HepG2 (cell line): ENCODE measurements around the gene TKTL1. TPM values are rescaled to one million over a fixed set of nuclear protein-coding genes. Genes with fewer than 3 reads are reported as not detected.

Experiments
- ATAC-seq: fragments of 200-7000 bp; cut with Tn5 transposase; 3 replicates; pipeline ENCODE4 v1.9.1; 2020; ENCODE audit warnings: mild to moderate bottlenecking, moderate library complexity
- BruUV-seq: library from RNA; stranded (reverse); fragments of 400-500 nt; replicated peaks from 2 replicates; lab custom pipeline; 2021; lab: Mats Ljungman, UMichigan
- CTCF ChIA-PET: fragments of 300-600 bp; formaldehyde crosslinking; extraction: SDS; loops from one replicate; lab custom pipeline; 2021; ENCODE audit warnings: low total read pairs, inconsistent platforms, low intra/inter-chr PET ratio; lab: Yijun Ruan, JAX
- POLR2A ChIA-PET: fragments of 350-600 bp; sonication (Branson Sonifier 250); formaldehyde crosslinking; loops from one replicate; lab custom pipeline; 2020; ENCODE audit warnings: antibody characterized with exemption, inconsistent platforms; lab: Yijun Ruan, JAX
- DNase-seq: peaks from one replicate; pipeline ENCODE4 v3.0.0-alpha.2; 2015; ENCODE audit warnings: low spot score
- FAIRE-seq: peaks from 3 replicates; lab custom pipeline; 2011; peaks lifted over from hg19 to GRCh38; lab: Jason Lieb, UNC
- H2AFZ ChIP-seq: one replicate; pipeline ENCODE4 v1.6.1; 2011; ENCODE audit warnings: low read length, inconsistent platforms
- H3K27ac ChIP-seq: fragments of 300-600 bp; 3 replicates; pipeline ENCODE4 v1.8.0; 2011; ENCODE audit warnings: mixed run types, mild to moderate bottlenecking, mixed read lengths, low read length, inconsistent platforms; ENCODE audit not compliant: insufficient read depth; ENCODE audit errors: extremely low read length
- H3K27me3 ChIP-seq, 2 experiments: fragments of 200-600 bp in 1 of 2; 2 replicates in 1 of 2; 3 replicates in 1 of 2; pipeline versions ENCODE4 v1.6.0 to v1.8.0; 2011; ENCODE audit warnings: low read length in 2 of 2, mild to moderate bottlenecking in 2 of 2, moderate library complexity in 2 of 2, inconsistent platforms in 1 of 2; ENCODE audit not compliant: insufficient read depth in 2 of 2, control insufficient read depth in 1 of 2
- H3K36me3 ChIP-seq, 2 experiments: fragments of 200-600 bp in 1 of 2; replicated peaks in 1 of 2; 2 replicates in 1 of 2; 3 replicates in 1 of 2; pipeline versions ENCODE4 v1.5.1 to v1.8.0; 2011; ENCODE audit warnings: low read length in 2 of 2, inconsistent platforms in 1 of 2; ENCODE audit not compliant: insufficient read depth in 2 of 2, control insufficient read depth in 1 of 2
- H3K4me1 ChIP-seq: 2 replicates; pipeline ENCODE4 v1.5.1; 2012; ENCODE audit warnings: low read length, inconsistent platforms; ENCODE audit not compliant: insufficient read depth
- H3K4me2 ChIP-seq: 2 replicates; pipeline ENCODE4 v1.6.0; 2011; ENCODE audit warnings: low read depth, low read length, inconsistent platforms
- H3K4me3 ChIP-seq, 3 experiments: fragments of 200-600 bp in 1 of 3; sonication (generic), shearing (Covaris generic) in 1 of 3; replicated peaks in 1 of 3; 2 replicates each; pipeline ENCODE4 v1.5.1; 2011 to 2016; ENCODE audit warnings: low read length in 3 of 3, inconsistent platforms in 2 of 3, low read depth in 2 of 3, mild to moderate bottlenecking in 2 of 3, control low read depth in 1 of 3, mixed read lengths in 1 of 3; ENCODE audit not compliant: insufficient read depth in 1 of 3
- H3K79me2 ChIP-seq: one replicate; pipeline ENCODE4 v1.6.1; 2011; ENCODE audit warnings: low read length, inconsistent platforms; ENCODE audit not compliant: insufficient read depth
- H3K9ac ChIP-seq: 2 replicates; pipeline ENCODE4 v1.6.0; 2011; ENCODE audit warnings: mild to moderate bottlenecking, low read depth, low read length, inconsistent platforms; ENCODE audit not compliant: insufficient read depth
- H3K9me3 ChIP-seq: 2 replicates; pipeline ENCODE4 v1.5.1; 2012; ENCODE audit warnings: mild to moderate bottlenecking, low read length
- H4K20me1 ChIP-seq: 2 replicates; pipeline ENCODE4 v1.6.0; 2011; ENCODE audit warnings: inconsistent platforms, mild to moderate bottlenecking, low read length, moderate library complexity; ENCODE audit not compliant: insufficient read depth
- ATAD3A ChIP-seq: sonication (generic); formaldehyde crosslinking; IDR thresholded peaks from 2 replicates; pipeline ENCODE4 v1.4.0; 2020; ENCODE audit warnings: missing genetic modification reagents
- BHLHE40 ChIP-seq: IDR thresholded peaks from 2 replicates; pipeline ENCODE4 v1.6.1; 2011; ENCODE audit warnings: low read length, improper control_type of control experiment
- CEBPG ChIP-seq: IDR thresholded peaks from 2 replicates; pipeline ENCODE4 v1.6.1; 2016
- GATAD2A ChIP-seq: IDR thresholded peaks from 2 replicates; pipeline ENCODE4 v1.6.1; 2016
- IKZF1 ChIP-seq: fragments of 450-650 bp; IDR thresholded peaks from 2 replicates; pipeline ENCODE4 v1.7.1; 2016
- KDM6A ChIP-seq: IDR thresholded peaks from 2 replicates; pipeline ENCODE4 v1.6.1; 2016; ENCODE audit warnings: low read depth
- MIXL1 ChIP-seq: IDR thresholded peaks from 2 replicates; pipeline ENCODE4 v1.6.1; 2016
- RAD51 ChIP-seq: fragments of 450-650 bp; IDR thresholded peaks from 2 replicates; pipeline ENCODE4 v1.6.1; 2016; ENCODE audit warnings: borderline replicate concordance
- SIX4 ChIP-seq: sonication (generic); formaldehyde crosslinking; IDR thresholded peaks from 2 replicates; pipeline ENCODE4 v1.4.0; 2020; ENCODE audit warnings: missing genetic modification reagents
- TEAD3 ChIP-seq: optimal IDR thresholded peaks from 2 replicates; pipeline ENCODE3; 2016; ENCODE audit warnings: borderline replicate concordance
- ZNF17 ChIP-seq: sonication (generic); formaldehyde crosslinking; IDR thresholded peaks from 2 replicates; pipeline ENCODE4 v1.5.0; 2020; ENCODE audit warnings: mild to moderate bottlenecking, missing genetic modification reagents
- ZNF546 ChIP-seq: sonication (generic); formaldehyde crosslinking; conservative IDR thresholded peaks from 2 replicates; pipeline ENCODE4 v1.8.1; 2023; ENCODE audit warnings: mild to moderate bottlenecking, missing genetic modification reagents
- ZNF670 ChIP-seq: sonication (generic); formaldehyde crosslinking; IDR thresholded peaks from 2 replicates; pipeline ENCODE4 v1.8.0; 2022; ENCODE audit warnings: mild to moderate bottlenecking, missing genetic modification reagents, borderline replicate concordance
- ZNF770 ChIP-seq: sonication (generic); formaldehyde crosslinking; IDR thresholded peaks from 2 replicates; pipeline ENCODE4 v1.5.0; 2020; ENCODE audit warnings: mild to moderate bottlenecking, missing genetic modification reagents
- ZNF83 ChIP-seq: sonication (generic); formaldehyde crosslinking; IDR thresholded peaks from 2 replicates; pipeline ENCODE4 v1.4.0; 2020; ENCODE audit warnings: missing genetic modification reagents, mild to moderate bottlenecking, borderline replicate concordance
- ZSCAN25 ChIP-seq: sonication (generic); formaldehyde crosslinking; IDR thresholded peaks from 2 replicates; pipeline ENCODE4 v1.8.0; 2022; ENCODE audit warnings: mild to moderate bottlenecking, missing genetic modification reagents
- WGBS: methylation state at CpG from one replicate; pipeline ENCODE4 v1.1.6; 2017; ENCODE audit warnings: low lambda C conversion rate; 5-methylcytosine and 5-hydroxymethylcytosine counted together
- in situ Hi-C: cut with HindIII; loops from 2 replicates; pipeline ENCODE4 v1.10.0; 2017; ENCODE audit warnings: low pct_unique_long_range_greater_than_20kb; ENCODE audit not compliant: extremely low pct_ligation_motif_present
- intact Hi-C: fragments of 100-400 bp; cut with micrococcal nuclease; formaldehyde crosslinking; loops from one replicate; pipeline ENCODE4 v1.10.0; 2022; ENCODE audit not compliant: unreplicated experiment
- polyA plus RNA-seq, 8 experiments: library from polyadenylated mRNA; depleted of rRNA in 3 of 8; stranded (reverse) in 7 of 8; unstranded in 1 of 8; fragments of >200 nt; fragmentation: Illumina TruSeq in 4 of 8; extraction: Trizol in 4 of 8; gene quantifications; 2 replicates each; pipeline versions ENCODE4 v1.2.1 to v1.2.3, GENCODE V29; 2011 to 2016; ENCODE audit warnings: low read depth in 4 of 8, missing spikeins in 1 of 8, mixed read lengths in 1 of 8; ENCODE audit not compliant: insufficient read depth in 1 of 8
- total RNA-seq, 5 experiments: library from RNA; depleted of rRNA; stranded (reverse); fragments of >200 nt; fragmentation: Illumina TruSeq; extraction: Trizol; gene quantifications; 2 replicates each; pipeline ENCODE4 v1.2.3, GENCODE V29; 2016; ENCODE audit warnings: low read depth in 1 of 5

The TKTL1 gene
- total and polyA plus RNA-seq, 2 of the 13 experiments (the other 11 are each of a cell fraction or from before 2014, with no cell fraction given) = not detected

GRCh38 chrX:154296731-154297130, 1.1 kb downstream of the TKTL1 start:
- no peak for DNase-seq
- Histone ChIP-seq H3K27ac (no peak overlapping the region), H3K9ac (no peak overlapping the region), H3K36me3 (no peaks in the 10 kb centered on the region), H3K4me1 (no peaks in the 10 kb centered on the region), H4K20me1 (no peaks in the 10 kb centered on the region), H3K79me2 (no peaks in the 10 kb centered on the region), H3K9me3 (no peaks in the 10 kb centered on the region), H2AFZ (no peak overlapping the region), H3K4me2 (no peak overlapping the region), H3K4me3 (no peak overlapping the region), H3K27me3 (no peaks in the 10 kb centered on the region; a peak in 1 of 5 replicates)
- FAIRE-seq = no peak
- intact Hi-C loops (no loop called here), in situ Hi-C loops (no loop called here)
- ChIA-PET POLR2A (no interaction called here), CTCF (no interaction called here)
- ATAC-seq = no peak
- WGBS = 50% methylated on average over 12 of the region's 18 CpGs
- TF ChIP-seq SIX4 (CRISPR knock-in tag) = peak; percentile 51; the same call in 1 of the 2 replicates
- TF ChIP-seq GATAD2A = no peak
- no peak for TF ChIP-seq ZSCAN25 (CRISPR knock-in tag)
- no peak for TF ChIP-seq ATAD3A (CRISPR knock-in tag)
- TF ChIP-seq IKZF1 = no peak
- TF ChIP-seq ZNF83 = no peak
- TF ChIP-seq ZNF546 (CRISPR knock-in tag) = no peak
- 0 out of 2 replicates have a peak, but pooled peaks have one; percentile 34 for TF ChIP-seq BHLHE40
- no peak for TF ChIP-seq ZNF670
- TF ChIP-seq KDM6A (CRISPR knock-in tag) = no peak
- TF ChIP-seq CEBPG = no peak
- TF ChIP-seq RAD51 = no peak
- BruUV-seq = no TSS peak

- no peak overlapping the region for H3K27ac ChIP-seq
- ChIA-PET POLR2A (no interaction called here), CTCF (no interaction called here)
- H3K9ac ChIP-seq = no peak overlapping the region
- H3K9me3 ChIP-seq = no peaks in the 10 kb centered on the region
- H3K4me1 ChIP-seq = no peaks in the 10 kb centered on the region
- BruUV-seq = no TSS peak
- no peaks in the 10 kb centered on the region for H3K79me2 ChIP-seq
- in situ Hi-C loops (no loop called here), intact Hi-C loops (no loop called here)
- H3K36me3 ChIP-seq = no peaks in the 10 kb centered on the region
- H4K20me1 ChIP-seq = no peaks in the 10 kb centered on the region
- no peak for FAIRE-seq
- no peak overlapping the region for H3K4me3 ChIP-seq
- no peak overlapping the region for H3K4me2 ChIP-seq
- TF ChIP-seq ZNF770 (CRISPR knock-in tag) (no peak), TEAD3 (CRISPR knock-in tag) (no peak), MIXL1 (CRISPR knock-in tag) (no peak), ZNF17 (CRISPR knock-in tag) (no peak)
- no peak for ATAC-seq
- no CpG with 5 or more reads among the region's 7 CpGs for WGBS
- no peak for DNase-seq
- H2AFZ ChIP-seq = no peak overlapping the region
- H3K27me3 ChIP-seq = no peaks in the 10 kb centered on the region; a peak in 1 of 5 replicates
Measured at GRCh38 chrX:154298312-154298711, 2.7 kb downstream of the TKTL1 start.
